SHP77 treated with DMSO at 0.1 percent for 48 hours (cell line): ENCODE results near the gene ARHGDIA.
"Not testable (repeated sequence)": the region's sequence is repeated elsewhere in the genome, so short reads cannot be mapped to it uniquely, and the experiment has no call there.

Experiments
- DNase-seq: peaks from one replicate; lab custom pipeline; 2025; lab: John Stamatoyannopoulos, UW

The ARHGDIA gene

GRCh38 chr17:81843713-81844326 lies 27.3 kb downstream of the ARHGDIA start:
- DNase-seq, result no peak

GRCh38 chr17:81842725-81843504 lies 28.2 kb downstream of the ARHGDIA start:
- no peak for DNase-seq

DNA sequence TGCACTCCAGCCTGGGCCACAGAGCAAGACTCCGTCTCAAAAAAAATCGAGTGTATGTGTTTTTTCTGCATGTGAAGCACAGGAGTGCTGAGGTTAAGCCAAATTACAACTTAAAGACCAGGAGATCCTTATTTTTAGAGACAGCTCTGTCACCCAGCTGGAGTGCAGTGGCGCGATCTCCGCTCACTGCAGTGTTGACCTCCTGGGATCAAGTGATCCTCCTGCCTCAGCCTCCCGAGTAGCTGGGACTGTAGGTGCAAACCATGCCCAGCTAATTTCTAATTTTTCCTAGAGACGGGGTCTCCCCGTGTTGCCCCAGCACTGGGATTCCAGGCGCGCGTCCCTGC lies 28.8 kb downstream of the ARHGDIA start:
- DNase-seq, result no peak

DNA sequence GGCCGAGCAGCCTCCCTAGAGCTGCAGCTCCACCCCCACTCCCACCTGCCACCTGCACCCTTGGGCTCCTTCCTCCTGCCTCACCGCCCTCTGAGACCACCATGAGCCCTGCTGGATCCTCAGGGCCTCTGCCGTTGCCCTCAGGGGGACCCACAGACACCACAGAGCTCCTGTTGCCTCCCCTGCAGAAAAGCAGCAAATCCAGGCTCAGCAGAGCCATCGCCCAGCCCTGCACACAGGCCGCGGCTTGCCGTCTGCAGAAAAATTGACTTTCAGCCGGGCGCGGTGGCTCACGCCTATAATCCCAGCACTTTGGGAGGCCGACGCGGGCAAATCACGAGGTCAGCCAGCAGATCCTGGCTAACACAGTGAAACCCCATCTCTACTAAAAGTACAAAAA lies 29.3 kb downstream of the ARHGDIA start:
- DNase-seq, result no peak

GRCh38 chr17:81840826-81841778 lies 30.0 kb downstream of the ARHGDIA start:
- DNase-seq, result no peak

GRCh38 chr17:81840059-81840458 lies 31.1 kb downstream of the ARHGDIA start:
- not testable (repeated sequence) for DNase-seq

DNA sequence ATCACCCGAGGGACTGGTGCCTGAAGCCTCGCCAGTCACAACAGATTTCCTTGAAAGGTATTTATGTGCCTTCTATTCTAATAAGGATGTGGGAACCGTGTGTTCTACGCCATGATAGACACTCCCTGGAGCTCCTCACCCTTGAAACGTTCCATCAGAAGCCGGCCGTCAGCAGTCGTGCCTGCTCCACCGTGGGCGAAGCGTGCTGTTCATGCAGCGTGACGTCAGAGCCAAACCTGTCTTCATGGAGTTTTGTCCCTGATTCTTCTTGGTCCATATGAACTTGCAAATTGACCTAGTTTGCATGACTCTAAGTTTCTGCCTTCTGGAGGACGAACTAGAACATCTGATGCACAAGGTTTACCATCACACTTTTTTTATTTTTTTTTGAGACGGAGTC lies 31.8 kb downstream of the ARHGDIA start:
- no peak for DNase-seq

GRCh38 chr17:81838753-81839255 lies 32.3 kb downstream of the ARHGDIA start:
- DNase-seq, result no peak

DNA sequence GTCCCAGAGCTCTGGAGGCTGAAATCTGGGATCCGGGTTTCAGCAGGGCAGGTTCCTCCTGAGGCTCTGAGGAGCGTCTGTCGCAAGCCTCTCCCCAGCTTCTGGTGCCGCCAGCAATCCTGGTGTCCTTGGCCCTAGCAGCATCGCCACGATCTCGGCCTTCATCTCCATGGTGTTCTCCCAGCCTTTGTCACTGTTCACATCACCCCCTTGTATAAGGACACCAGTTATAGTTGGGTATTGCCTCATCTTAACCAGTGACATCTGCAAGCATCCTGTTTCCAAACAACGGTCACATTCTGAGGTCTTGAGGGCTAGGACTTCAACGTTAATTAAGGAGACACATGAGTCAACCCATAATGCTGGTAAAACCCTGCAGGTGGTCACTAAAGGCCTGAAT lies 33.5 kb downstream of the ARHGDIA start:
- DNase-seq, result no peak

DNA sequence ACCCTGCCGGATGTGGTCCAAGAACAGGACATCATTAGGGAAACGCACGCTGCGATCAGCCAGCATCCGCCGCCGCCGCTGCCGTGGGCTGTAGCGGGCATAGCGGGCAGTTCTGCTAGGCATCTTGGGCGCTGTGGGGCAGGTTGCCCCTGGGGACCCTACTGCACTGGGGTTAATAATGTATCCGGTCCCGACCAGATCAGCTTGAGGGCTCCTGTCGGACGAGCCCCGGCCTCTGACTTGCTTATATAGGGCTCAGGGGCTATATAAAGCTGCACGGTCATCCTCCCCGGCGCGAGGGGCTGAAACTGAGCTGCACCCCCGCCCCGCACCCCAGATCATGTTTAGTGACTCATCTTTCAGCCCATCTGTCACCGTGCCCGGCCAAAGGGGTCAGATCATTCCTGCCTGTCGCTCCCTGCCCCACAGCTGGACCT lies 36.3 kb downstream of the ARHGDIA start, which contains the start of gene PPP1R27:
Gene PPP1R27, minus strand, starts transcription at position 220 of the 437 bp plus-strand sequence. Its CDS starts 97 bp downstream, at position 123.
- DNase-seq, result no peak

GRCh38 chr17:81833921-81834830 lies 37.0 kb downstream of the ARHGDIA start:
- no peak for DNase-seq

DNA sequence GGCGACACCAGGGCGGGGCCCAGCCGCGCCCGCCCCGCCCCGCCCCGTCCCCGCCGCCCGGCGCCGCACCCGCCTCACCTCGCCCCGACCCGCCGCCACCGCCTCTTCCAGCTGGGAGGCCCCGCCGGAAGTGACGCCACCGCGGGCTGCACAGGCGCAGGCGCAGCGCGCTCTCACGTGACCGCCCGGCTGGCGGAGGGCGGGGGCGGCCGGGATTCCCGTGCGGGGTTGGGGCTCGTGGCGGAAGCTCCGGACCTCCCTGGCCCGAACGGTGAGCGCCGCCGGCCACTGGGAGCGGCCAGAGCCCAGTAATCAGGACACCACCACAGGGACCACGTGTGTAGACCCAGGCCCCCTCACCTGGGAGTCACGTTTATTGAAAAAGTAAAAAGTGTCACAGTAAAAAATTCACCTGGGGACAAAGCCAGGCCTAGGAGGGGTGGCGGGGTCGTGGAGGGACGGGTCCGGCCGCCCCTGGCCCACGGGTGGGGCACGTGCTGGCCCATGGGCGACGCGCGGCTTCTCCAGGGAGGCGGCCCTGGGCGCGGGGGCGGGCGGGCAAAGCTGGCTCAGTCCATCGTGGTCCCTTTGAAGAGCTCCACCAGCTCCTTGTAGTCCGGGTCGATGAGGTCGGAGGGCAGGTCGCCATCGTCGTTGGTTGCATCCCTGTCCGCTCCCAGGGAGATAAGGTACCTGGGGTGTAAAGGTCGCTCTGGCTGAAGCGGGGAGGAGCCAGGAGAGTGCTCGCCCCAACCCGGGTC lies 37.8 kb downstream of the ARHGDIA start, which contains the start of gene MCRIP1:
Gene MCRIP1, minus strand, starts transcription at position 132 of the 761 bp plus-strand sequence. CDS start 8,785 bp downstream, outside the sequence.
- peak; percentile 82 for DNase-seq

- peak; percentile 81 for DNase-seq
These were observed 38.5 kb downstream of the ARHGDIA start for GRCh38 chr17:81832608-81833159.

- peak; percentile 32 for DNase-seq
These were observed 39.1 kb downstream of the ARHGDIA start for GRCh38 chr17:81831957-81832607.

- no peak for DNase-seq
These were observed 39.6 kb downstream of the ARHGDIA start for GRCh38 chr17:81831563-81831956.

DNA sequence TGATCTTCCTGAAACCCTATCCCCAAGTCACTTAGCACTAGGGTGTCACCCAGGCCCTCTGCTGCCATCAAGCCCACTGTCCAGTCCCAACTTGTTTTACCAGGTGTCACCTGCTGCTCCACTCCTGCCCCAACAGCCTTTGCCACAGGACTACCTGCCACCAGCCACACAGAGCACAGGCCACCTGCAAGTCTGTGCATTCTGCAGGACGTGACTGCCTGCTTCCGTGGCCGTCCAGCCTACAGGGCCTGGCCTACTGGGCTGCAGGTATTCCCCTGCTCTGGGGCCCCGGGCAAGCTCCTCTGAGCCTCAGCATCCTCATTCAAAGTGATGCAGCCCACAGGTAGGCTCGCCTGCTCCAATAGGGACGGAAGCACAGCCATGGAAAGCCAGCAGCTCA lies 41.3 kb downstream of the ARHGDIA start:
- no peak for DNase-seq

DNA sequence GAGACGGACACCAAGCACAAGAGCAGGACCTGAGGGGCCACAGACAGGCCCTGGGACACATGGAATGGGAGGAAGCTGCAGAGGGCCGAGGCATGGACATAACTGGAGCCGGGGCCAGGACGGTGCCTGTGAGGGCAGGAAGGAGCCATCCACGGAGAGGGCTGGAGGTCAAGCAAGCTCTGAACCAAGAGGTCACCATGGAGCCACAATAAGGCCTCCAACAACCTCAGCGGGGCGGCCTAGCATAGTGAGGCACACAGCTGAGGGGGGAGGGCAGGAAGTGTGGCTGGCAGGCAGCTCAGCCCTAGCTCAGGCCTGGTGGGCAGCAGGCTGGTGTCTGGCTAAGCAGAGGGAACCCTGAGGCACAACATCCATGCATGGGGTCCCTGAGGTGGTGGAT lies 42.5 kb downstream of the ARHGDIA start:
- no peak for DNase-seq

- DNase-seq, result no peak
These were observed 45.2 kb downstream of the ARHGDIA start for GRCh38 chr17:81825841-81826466.

DNA sequence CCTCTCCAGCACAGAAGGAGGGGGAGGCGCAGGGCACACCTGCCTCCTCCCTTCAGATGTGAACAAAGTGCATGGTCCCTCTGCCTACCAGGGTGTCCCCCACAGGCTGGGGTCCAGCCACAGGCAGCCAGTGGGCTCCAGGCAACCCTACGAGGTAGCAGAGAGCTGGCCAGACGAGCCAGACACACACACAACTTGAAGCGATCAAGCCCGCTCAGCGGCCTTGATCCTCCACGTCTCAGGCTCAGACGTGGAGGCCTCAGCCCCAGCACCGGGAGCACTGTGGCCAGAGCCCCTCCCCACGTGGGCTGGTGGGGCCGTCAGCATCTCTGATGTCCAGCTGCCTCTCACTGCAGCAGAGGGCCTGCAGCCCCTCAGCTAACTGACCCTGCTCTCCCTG lies 46.5 kb downstream of the ARHGDIA start:
- no peak for DNase-seq
